GM21723 (cell line): Measurements from ENCODE around the gene CMIP.
"Not testable (repeated sequence)": the region's sequence is repeated elsewhere in the genome, so short reads cannot be mapped to it uniquely, and the experiment has no call there.

Experiments
- ATAC-seq: cut with Tn5 transposase; IDR thresholded peaks from one replicate; pipeline ENCODE4 v1.9.1; 2021; ENCODE audit warnings: mild to moderate bottlenecking, moderate library complexity; ENCODE audit not compliant: unreplicated experiment

Gene CMIP

GRCh38 chr16:81730090-81731051 is 285.8 kb downstream of the CMIP start:
- ATAC-seq, result peak; percentile 70

- ATAC-seq, result no peak
These were observed 287.0 kb downstream of the CMIP start for GRCh38 chr16:81731649-81732048.

GRCh38 chr16:81732699-81733098 is 288.1 kb downstream of the CMIP start:
- no peak for ATAC-seq

DNA sequence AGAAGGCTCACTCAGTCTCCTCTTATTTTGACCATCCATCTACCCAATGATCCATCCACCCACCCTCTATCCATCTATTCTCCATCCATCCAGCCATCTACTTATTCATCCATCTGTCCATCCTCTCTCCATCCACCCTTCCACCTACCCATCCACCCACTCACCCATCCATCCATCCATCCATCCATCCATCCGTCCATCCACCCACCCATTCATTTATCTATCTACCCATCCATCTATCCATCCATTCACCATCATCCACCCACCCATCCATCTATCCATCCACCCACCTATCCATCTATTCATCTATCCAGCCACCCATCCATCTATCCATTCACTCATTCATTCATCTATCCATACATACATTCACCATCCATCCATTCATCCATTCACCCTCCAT is 288.7 kb downstream of the CMIP start:
- ATAC-seq, result no peak

DNA sequence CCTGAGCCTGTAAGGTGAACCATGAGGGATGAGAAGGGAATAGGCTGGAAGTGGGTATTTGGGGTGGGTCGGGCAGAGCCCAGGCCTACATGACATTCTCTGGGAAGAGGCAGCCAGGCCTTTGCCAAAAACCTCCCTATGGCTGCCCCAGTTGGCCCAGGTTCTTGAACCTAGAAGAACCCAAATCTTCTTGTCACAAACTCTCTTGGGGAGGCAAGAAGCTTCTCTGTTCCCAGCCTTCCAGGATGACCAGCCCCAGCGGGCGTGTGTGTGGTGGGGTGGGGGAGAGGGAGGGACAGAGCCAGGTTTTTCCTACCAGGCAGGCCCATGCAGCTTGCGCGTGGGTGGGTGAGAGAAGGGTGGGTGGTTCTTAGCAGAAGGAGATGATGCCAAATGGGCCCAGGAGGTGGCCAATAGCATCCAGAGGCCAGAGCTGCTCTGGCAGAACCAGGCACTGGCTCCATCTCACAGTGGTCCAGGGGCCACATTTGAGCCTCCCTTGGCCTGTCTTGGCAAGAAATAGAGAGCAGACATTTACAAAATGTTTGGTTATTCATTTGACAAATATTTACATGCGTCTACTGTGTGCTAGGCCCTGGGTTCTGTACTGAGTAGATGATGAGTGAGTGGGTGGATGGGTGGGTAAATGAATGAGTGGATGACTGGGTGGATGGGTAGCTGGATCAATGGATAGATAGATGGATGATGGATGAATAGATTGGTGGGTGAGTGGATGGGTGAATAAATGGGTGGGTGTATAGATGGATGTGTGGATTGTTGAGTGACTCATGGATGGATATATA is 290.2 kb downstream of the CMIP start:
- ATAC-seq, result no peak

DNA sequence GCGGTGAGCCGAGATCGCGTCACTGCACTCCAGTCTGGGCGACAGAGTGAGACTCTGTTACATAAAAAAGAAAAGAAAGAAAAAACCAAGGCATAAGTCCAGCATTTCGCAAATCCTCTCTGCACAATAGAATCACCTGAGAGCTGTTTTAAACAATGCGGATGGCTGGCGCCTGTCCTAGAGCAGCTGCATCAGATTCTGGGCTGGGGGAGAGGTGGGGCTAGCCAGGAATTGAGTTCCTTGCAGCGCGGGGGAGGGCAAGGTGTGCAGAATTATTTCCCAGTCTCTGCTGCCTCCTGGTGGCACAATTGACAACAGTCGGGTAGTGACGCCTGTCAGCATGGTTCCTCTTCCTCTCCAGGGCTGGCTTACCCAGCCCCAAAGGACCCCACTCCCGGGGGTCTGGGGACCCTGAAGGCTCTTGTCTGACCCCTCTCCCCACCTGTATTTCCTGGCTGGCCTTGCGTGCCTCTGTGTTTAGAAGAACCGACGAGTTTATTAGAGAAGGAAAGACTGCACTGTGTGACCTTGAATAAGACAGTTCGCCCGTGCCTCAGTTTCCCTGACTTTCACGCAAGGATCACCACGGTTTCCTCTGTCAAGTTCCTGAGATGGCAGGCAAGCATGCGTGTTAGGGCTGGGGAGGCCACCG is 293.4 kb downstream of the CMIP start:
- peak; percentile 58 for ATAC-seq

- ATAC-seq, result peak; percentile 26
These were observed 294.3 kb downstream of the CMIP start for GRCh38 chr16:81738783-81739496.

GRCh38 chr16:81739503-81739902 is 294.9 kb downstream of the CMIP start:
- ATAC-seq, result no peak

DNA sequence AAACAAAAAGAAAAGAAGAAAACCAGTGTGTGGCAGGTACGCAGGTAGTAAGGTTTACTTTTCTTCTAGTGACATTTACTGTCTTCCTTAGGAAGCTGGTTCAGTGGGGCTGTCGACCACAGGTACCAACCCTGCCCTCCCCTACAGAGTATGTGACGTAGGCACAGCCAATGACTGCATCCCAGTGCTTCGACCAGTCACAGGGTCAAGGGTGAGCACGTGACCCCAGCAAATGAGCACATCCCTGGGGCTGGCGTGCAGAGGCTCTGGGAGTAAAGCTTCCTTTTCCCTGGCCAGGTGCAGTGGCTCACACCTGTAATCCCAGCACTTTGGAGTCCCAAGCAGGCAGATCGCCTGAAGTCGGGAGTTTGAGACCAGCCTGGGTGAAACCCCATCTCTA is 295.6 kb downstream of the CMIP start:
- ATAC-seq, result peak; percentile 73

GRCh38 chr16:81741430-81741770 is 296.8 kb downstream of the CMIP start:
- ATAC-seq, result not testable (repeated sequence)

DNA sequence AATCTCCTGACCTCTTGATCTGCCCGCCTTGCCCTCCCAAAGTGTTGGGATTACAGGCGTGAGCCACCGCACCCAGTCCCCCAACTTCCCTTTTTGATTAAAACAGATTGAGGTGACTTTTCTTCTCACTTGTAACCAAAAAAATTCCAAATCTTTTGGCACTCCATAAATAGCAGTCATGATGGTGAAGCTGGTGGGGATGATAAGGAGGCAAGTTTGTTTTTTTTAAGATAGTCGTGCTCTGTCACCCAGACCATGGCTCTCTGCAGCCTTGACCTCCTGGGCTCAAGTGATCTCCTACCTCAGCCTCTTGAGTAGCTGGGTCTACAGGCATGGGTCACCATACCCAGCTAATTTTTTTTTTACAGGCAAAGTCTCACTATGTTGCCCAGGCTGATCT is 299.8 kb downstream of the CMIP start:
- no peak for ATAC-seq

DNA sequence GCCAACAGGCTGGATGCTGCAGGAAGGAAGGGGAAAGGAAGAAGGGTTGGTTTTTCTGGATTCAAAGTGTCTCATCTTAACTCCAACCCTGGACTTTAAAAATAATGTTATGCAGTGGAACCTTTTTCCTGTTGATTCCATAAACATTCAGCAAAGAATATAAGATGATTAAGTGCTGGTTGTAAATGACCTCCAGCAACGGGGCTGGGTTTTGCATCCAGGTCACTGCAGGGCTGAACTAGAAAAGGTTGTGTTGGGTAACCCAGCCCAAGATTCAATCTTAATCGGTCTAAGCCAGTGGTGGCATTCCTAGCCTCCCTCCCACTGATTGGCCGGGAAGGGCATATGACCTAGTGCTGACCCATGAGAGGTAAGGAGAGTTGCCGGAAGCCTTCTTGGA is 300.3 kb downstream of the CMIP start:
- no peak for ATAC-seq

- peak; percentile 67 for ATAC-seq
These were observed 301.3 kb downstream of the CMIP start for GRCh38 chr16:81745704-81746558.

- ATAC-seq, result no peak
These were observed 302.0 kb downstream of the CMIP start for GRCh38 chr16:81746566-81746965.

DNA sequence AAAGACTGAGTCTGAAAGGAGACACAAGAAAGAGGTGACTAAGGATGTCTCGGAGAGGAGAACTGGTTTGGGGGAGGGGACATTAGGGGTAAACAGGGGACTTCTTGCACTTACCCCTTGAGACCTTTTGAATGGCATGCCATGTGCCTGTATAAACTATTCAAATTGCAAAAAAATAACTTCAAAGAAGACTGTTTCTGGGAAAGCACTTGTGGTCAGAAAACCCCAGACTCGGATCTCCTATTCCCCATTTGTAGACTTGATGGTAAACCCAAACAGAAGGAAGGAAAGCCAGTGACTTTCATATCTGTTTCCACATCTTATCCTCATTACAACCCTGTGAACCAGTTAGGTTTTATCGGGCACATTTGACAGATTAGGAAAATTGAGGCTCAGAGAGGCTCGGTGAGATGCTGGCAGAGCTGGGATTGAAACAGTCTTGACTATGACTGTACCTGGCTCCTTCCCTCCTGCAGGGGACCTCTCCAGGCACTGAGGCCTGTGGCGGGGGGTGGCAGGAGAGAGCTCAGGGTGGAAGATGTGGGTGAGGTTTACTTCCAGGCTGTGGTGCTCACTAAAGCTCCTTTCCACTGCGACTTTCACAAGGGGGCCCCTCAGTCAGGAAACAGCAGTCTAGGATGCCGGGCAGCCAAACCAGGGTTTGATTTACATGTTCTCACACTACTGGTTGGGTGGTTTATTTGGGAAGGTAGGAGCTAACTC is 304.0 kb downstream of the CMIP start:
- no peak for ATAC-seq

- peak; percentile 89 for ATAC-seq
These were observed 307.7 kb downstream of the CMIP start for GRCh38 chr16:81752225-81752875.

- ATAC-seq, result peak; percentile 21
These were observed 308.2 kb downstream of the CMIP start for GRCh38 chr16:81752876-81753227.

- no peak for ATAC-seq
These were observed 310.2 kb downstream of the CMIP start for GRCh38 chr16:81754858-81755257.
